Uterus (tissue), 2 donors: ENCODE results near the gene VAMP1.

Experiments
- POLR2A ChIP-seq, 2 donors: fragments of 450-650 bp; IDR thresholded peaks; one replicate each; pipeline ENCODE4 v1.6.1; 2016; ENCODE audit warnings: antibody characterized with exemption in 2 of 2, mild to moderate bottlenecking in 1 of 2, moderate library complexity in 1 of 2
- TF ChIP-seq, protein P1 (sequence below), 4 experiments: fragments of 200-600 bp in 2 of 4; fragments of 450-650 bp in 2 of 4; sonication (generic) in 2 of 4; IDR thresholded peaks; one replicate each; pipeline ENCODE4 v1.5.1; 2016 to 2019; ENCODE audit warnings: antibody characterized with exemption in 4 of 4, mild to moderate bottlenecking in 2 of 4, moderate library complexity in 1 of 4

GRCh38 chr12:6450869-6451347 is 19.6 kb downstream of the VAMP1 start:
- TF ChIP-seq, protein P1, sequence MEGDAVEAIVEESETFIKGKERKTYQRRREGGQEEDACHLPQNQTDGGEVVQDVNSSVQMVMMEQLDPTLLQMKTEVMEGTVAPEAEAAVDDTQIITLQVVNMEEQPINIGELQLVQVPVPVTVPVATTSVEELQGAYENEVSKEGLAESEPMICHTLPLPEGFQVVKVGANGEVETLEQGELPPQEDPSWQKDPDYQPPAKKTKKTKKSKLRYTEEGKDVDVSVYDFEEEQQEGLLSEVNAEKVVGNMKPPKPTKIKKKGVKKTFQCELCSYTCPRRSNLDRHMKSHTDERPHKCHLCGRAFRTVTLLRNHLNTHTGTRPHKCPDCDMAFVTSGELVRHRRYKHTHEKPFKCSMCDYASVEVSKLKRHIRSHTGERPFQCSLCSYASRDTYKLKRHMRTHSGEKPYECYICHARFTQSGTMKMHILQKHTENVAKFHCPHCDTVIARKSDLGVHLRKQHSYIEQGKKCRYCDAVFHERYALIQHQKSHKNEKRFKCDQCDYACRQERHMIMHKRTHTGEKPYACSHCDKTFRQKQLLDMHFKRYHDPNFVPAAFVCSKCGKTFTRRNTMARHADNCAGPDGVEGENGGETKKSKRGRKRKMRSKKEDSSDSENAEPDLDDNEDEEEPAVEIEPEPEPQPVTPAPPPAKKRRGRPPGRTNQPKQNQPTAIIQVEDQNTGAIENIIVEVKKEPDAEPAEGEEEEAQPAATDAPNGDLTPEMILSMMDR (IDR thresholded peaks at IDR 0.05), result no peak
- no peak for TF ChIP-seq POLR2A (IDR thresholded peaks at IDR 0.05)
